NCI-H1417 treated with DMSO at 0.1 percent for 48 hours (cell line): ENCODE results near the gene C11orf21.
"Not testable (repeated sequence)": the region's sequence is repeated elsewhere in the genome, so short reads cannot be mapped to it uniquely, and the experiment has no call there.

Experiments
- DNase-seq: peaks from one replicate; lab custom pipeline; 2025; lab: John Stamatoyannopoulos, UW

Gene C11orf21

DNA sequence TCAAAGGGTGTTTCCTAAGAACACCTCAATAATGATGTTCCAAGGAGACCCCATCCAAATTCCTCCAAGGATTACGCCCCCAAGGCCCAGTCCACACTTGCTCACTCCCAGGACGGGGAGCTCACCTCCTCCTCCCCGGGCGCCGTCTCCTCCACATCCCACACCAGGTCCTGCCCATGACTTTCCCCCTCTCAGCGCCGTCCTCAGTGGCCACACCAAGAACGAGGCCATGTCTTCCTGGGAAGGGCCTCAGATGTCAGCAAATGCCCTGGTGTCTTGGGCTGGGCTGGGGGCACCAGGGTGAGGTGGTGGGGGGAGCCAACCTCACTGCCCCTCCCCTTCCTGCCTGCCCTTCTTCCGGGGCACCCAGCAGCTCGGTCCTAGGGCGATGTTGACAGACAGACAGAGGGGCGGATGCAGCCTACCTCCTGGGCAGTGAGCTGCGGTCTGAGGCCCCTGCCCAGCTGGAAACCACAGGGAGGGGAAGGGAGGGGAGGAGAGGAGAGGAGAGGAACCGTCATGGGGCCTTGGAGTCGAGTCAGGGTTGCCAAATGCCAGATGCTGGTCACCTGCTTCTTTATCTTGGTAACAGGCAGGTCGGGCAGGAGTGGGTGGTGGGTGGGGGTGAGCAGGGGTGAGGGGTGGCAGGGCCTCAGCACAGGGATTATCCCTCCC, at the start of gene C11orf21, which contains the start of gene TSPAN32:
C11orf21 (minus strand) TSS at position 288 of the 675 bp plus-strand sequence; CDS start at position 178, 110 bp downstream.
TSPAN32 (plus strand) TSS at position 383 of the 675 bp plus-strand sequence; CDS start at position 520, 137 bp downstream.
- no peak for DNase-seq

DNA sequence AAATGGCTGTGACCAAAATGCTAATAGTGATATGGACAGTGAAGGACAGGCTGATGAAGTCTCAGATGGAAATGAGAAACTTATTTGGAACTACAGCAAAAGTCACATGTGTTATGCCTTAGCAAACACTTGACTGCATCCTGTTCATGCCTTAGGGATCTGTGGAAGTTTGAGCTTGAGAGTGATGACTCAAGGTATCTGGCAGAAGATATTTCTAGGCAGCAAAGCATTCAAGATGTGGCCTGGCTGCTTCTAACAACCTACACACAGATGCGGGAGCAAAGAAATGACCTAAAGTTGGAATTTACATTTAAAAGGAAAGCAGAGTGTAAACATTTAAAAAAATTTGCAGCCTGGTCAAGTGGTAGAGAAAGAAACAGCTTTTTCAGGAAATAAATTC, 47.3 kb upstream of the C11orf21 start:
- no peak for DNase-seq

DNA sequence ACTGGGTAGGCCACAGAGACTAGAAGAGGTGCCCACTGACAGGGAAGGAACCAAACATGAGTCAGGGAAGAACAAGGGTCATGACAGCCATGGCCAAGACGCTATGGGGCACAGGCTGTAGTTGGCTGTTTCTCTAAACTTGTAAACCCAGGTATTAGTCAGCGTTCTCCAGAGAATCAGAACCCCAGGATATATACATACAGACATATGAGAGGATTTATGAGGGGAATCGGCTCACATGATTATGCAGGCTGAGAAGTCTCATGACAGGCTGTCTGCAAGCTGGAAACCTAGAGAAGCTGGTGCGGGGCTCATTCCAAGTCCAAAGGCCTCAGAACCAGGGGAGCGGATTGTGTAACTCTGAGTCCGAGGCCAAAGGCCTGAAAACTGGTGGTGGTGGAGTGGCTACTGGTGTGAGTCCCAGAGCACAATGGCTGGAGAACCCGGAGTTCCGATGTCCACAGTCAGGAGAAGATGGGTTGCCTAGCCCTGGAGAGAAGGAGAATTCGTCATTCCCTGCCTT, 45.7 kb upstream of the C11orf21 start:
- no peak for DNase-seq

DNA sequence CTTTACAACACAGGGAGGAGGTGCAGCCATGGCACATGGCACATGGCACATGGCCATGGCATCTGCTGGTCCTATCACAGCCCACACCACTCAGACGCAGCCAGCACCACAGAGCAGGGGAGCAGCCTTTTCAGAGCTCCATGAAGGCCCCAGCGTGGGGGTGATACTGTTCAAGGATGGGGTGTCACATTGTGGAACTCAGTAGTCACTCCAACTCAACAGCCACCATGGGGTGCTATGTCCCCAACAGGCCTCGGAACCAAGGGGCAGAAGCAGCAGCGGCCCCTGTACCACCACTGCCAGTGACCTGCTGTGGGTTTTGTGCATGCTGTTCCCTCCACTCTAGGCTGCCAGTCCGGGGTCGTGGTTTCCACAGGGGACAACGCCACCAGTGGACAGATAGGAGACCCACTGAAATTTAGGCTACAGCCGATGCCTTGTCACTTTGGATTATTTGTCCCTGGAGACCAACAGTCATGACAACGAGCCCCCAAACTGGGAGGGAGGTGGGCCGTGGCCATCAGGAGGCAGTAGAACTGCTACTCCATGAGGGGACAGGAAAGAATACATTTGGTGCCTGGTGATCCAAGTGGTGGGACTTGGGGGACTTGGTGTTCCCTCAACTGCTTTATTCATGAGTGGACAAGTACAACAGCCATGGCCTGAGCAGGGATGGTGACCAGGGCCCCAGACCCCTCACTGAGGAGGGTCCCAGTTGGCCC, 45.0 kb upstream of the C11orf21 start:
- no peak for DNase-seq

DNA sequence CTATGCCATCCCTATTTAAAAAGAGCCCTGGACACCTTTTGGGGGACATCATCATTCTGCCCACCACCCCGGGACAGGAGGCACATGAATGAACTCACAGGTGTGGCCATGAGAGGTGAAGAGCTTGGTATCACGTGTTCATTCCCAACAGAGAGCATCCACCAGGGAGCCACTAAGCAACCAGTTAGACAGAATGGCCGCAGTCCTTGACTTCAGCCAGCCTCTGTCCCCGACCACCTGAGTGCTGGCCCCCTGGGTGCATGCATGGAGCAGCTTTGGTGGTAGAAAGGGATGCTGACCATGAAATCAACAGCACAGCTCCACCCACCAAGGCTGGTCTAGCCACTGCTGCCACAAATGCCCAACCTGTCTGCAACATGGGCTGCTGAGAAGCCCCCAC, 44.3 kb upstream of the C11orf21 start:
- DNase-seq: no peak

DNA sequence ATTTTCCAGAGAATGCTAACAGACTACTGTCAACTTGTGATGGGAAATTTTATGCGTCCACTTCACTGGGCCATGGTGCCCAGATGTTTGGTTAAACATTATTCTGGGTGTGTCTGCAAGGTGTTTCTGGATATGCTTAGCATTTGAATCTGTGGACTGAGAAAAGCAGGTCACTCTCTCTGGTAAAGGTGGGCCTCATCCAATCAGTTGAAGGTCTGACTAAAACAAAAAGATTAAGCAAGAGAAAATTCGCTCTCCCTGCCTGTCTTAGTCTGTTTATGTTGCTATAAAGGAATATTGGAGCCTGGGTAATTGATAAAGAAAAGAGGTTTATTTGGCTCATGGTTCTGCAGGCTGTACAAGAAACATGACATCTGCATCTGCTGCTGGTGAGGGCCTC, 43.3 kb upstream of the C11orf21 start:
- no peak for DNase-seq

DNA sequence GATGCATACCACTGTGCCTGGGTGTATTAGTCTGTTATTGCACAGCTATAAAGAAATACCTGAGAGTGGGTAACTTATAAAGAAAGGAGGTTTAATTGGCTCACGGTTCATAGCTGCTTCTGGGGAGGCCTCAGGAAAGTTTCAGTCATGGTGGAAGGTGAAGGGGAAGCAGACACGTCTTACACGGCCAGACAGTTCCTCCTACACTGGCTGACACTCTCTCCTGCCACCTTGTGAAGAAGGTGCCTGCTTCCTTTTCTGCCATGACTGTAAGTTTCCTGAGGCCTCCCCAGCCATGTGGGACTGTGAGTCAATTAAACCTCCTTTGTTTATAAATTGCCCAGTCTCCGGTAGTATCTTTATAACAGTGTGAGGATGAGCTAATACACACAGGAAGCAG, 41.8 kb upstream of the C11orf21 start:
- DNase-seq: no peak

DNA sequence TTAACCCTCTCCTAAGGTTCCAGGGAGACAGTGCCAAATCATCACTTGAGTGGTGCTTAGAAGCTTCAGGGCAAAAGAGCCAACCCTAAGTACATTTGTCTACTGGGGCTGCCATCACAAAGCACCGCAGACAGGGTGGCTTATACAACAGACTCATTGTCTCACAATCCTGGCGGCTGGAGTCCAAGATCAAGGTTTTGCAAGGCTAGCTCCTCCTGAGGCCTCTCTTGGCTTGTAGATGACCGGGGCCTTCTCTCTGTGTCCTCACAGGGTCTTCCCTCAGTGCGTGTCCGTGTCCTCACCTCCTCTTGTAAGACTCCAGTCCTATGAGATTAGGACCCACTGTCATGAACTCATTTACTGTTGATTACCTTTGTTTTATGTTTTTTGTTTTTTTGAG, 41.3 kb upstream of the C11orf21 start:
- no peak for DNase-seq

DNA sequence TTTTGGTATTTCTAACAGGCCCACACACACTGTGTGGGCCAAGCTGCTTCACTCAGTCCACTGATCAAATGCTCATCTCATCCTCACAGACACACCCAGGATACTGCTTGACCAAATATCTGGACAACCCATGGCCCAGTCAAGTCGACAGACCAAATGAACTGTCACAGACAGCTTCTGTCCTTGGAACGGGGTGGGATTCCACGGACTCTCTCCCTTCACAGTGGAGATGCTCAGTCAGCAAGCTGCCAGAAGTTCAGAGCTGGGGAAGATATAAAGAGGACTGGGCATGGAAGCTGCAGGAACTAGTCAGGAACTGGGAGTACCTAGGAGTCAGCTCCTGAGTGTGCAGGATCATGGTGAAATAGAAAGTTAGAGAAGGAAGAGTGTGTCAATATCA, 40.8 kb upstream of the C11orf21 start:
- DNase-seq: no peak

DNA sequence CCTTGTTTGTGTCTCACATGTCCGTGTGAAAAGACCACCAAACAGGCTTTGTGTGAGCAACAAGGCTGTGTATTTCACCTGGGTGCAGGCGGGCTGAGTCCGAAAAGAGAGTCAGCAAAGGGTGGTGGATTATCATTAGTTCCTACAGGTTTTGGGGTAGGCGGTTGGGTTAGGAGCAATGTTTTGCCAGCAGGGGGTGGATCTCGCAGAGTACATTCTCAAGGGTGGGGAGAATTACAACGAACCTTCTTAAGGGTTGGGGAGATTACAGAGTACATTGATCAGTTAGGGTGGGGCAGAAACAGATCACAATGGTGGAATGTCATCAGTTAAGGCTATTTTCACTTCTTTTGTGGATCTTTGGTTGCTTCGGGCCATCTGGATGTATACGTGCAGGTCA, 37.0 kb upstream of the C11orf21 start:
- not testable (repeated sequence) for DNase-seq

DNA sequence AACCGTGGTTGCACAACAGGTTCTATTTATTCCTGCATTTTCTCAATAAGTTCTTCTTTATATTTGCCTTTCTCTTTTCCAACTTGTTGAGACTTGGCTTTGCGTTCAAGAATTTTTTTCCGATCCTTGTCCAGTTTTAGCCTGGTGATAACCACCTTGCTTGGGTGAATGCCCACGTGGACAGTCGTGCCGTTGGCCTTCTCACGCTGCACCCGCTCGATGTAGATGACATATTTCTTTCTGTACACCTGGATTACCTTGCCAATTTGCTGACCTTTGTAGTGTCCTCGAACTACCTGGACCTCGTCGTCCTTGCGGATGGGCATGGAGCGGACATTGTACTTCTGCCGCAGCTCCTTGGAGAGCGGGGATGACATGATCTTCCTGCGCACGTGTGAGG, 33.6 kb upstream of the C11orf21 start:
- DNase-seq: not testable (repeated sequence)

DNA sequence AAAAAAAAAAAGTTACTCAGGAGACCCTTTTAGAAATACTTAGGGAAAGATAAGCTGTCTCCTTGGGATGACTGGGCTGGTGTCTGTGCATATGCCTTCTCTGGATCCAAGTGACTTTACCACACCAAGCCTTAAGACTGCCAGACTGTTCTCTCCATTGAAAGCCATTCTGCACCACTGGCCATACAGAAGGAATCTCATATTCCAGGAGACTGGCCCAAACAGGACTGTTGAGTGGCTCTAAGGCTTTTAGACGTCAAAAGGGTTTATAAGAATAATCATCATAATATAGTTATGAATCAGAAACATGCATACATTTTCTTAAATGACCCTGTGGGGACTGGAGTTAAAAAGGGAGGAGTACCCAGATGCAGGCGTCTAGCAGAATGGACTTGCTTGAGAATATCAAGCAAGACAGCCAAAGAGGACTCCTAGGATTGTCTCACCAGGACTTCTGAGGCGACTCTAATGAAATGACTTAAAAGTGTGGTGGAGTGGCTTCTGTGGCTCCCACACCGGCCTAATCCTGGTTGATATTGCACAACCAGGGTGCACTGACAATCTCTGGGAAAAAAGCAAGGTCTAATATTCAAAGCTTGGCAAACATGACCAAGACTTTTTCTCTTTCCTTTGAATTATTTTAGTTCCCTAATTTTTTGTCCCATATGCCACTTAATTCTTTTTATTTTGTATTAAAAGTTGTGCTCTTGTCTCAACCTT, 31.9 kb upstream of the C11orf21 start:
- DNase-seq: not testable (repeated sequence)

DNA sequence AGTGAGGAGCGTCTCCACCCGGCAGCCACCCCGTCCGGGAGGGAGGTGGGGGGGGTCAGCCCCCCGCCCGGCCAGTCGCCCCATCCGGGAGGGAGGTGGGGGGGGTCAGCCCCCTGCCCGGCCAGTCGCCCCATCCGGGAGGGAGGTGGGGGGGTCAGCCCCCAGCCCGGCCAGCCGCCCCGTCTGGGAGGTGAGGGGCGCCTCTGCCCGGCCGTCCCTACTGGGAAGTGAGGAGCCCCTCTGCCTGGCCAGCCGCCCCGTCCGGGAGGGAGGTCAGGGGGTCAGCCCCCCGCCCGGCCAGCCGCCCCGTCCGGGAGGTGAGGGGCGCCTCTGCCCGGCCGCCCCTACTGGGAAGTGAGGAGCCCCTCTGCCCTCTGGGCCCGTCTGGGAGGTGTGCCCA, 30.9 kb upstream of the C11orf21 start:
- DNase-seq: not testable (repeated sequence)

DNA sequence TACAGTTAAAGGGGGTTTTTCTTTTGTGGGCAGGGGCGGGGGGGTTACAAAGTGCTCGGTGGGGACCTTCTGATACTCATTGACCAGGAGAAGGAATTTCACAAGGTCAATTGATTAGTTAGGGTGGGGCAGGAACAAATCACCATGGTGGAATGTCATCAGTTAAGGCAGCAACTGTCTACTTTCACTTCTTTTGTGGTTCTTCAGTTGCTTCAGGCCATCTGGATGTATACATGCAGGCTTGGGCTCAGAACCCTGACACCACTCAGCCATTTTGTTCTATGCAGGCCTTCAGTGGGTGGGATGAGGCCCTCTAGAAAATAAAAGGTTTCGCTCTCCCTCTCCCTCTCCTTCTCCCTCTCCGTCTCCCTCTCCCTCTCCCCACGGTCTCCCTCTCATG, 29.7 kb upstream of the C11orf21 start:
- DNase-seq: no peak

DNA sequence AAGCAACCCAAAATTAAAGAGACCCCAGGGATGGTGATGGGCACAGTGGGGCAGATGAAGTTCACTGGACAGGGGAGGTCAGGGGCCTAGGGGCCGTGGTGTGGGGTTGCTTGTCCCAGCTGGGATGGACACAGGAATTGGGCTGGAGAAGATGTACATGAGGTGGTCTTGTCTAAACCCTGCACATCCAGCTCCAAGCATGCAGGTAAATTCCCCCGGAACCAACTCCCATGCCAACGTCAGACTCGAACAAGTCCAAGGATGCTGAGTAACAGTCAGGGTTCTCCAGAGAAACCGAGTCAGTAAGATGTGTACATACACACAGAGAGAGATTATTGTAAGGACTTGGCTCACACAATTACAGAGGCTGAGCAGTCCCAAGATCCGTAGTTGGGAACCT, 29.0 kb upstream of the C11orf21 start:
- DNase-seq: no peak

DNA sequence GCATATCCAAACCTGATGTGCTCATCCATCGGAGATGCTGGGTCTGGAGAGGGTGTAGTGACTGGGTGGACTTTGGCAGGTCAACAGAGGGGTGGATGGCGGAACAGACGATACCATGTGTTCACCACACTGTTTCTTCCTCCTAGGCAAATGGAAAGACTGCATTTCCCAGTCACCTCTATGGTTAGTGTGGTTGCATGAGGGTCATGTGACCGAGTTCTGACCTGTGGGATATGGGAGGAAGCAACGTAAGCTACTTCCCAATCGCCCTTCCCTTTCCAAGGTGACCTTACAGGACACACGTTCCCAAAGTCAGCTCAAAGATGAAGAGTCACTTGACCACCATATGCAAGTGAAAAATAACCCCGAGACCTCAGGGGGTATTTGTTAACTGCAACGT, 27.8 kb upstream of the C11orf21 start:
- DNase-seq: no peak

DNA sequence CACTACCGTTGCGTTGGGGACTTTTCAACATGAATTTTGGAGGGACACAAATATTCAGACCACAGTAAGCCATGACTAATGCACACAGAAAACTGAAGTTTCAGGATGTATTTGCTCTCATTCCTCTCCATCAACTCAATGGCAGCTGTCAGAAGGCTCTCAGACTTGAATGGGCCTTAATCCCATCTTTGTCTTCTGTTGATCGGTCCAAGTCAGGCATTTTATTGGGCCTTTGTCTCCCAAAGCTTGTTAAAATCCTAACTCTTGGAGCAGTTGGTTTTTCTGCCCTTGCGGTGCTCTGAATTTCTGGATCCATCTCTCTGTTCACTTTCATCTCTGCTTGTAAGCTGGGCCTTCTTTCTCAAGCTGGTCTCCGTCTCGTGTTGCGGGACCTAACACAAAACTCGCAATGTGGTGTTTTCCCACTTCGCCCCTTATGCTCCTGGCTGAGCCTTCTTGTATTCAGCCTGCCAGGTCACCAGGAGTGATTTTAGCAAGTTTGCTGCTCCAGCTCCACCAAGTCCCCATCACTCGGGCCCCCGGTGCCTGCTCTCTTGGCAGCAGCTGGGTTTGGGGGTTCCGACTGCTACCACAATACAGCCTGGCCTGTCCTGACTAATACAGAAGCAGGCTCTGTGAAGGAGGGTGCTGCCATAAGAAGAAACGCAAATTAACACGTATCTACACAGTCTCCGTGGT, 27.1 kb upstream of the C11orf21 start:
- no peak for DNase-seq

DNA sequence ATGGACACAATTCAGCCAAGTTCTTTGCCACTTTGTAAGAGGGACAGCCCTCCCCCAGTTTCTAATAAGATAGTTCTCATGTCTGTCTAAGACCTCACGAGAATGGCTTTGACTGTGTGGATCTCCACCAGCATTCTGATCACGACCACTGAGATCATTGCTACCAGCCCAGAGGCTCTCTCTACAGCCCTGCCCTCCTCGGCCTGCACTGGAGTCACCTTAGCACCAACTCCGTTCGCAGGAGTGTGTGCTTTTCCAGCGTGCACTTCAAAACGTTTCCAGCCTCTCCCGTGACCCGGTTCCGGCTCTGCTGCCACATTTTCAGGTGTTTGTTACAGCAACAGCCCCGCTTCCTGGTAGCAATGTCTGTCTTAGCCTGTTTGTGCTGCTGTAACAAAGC, 26.3 kb upstream of the C11orf21 start:
- no peak for DNase-seq

DNA sequence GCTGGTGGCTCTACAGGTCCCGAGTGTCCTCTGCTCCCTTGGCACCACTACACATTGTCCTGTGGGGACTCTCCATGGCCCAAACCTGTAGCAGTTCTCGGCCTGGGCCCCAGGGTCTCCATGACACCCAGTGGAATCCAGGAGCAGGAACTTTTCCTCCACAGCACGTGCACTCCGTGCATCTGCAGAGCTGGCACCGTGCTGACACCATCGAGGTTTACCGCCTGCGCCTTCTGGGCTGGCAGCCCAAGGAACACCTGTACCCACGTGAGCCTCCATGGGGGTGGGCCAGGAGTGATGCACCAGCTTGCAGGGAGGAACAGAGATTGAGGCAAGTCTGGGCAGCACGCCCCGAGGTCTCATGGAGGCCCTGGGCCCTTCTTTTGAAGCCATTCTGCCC, 25.3 kb upstream of the C11orf21 start:
- no peak for DNase-seq

DNA sequence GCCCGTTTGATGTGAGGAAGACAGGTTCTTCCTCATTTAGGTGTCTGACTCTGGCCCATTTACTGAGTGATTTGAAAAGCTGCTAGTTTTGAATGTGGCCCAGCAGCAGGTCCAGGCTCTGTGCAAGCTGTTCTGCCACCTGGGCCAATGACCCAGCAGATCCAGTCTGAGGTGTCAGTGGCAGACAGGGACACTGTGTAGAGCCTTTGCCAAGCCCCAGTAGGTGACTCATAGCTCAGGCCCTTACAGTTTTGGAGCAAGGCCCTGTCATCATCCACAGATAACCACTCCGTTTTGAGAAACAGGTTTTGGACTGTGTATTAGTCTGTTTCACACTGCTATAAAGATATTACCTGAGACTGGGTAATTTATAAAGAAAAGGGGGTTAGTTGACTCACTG, 24.0 kb upstream of the C11orf21 start:
- no peak for DNase-seq

DNA sequence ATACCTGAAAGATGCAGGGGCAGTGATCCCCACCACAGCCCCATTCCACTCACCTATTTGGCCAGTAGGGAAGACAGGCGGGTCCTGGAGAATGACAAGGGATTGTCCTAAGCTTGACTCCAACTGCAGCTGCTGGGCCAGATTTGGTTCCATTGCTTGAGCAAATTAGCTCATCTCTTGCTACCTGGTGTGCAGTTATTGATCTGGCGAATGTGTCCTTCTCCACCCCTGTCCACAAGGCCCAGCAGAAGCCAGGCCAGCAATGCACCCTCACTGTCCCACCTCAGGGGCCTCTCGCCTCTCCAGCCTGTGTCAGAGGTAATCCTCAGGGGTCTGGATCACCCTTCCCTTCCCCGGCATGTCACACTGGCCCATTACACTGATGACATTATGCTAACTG, 23.4 kb upstream of the C11orf21 start:
- DNase-seq: no peak

DNA sequence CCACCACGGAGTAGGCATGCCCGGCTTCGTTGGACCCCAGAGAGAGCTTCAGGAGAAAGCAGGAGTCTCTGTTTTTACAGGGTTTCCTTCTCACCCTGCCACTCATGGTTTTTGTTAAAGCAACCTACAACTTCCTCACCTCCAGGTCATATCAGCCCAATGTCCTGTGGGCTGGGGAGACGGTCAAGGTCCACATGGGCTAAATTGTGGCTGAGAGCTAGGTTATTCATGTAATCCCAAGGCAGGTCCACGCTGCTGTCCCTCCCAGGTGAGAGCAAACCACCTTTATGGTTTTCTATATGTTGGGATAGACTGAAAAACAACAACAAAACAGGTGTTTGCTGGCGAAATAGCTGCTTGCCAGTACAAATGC, 19.6 kb upstream of the C11orf21 start:
- no peak for DNase-seq
